SK-N-SH (cell line): ENCODE data around the gene PLOD2. TPM values are rescaled to one million over a fixed set of nuclear protein-coding genes. Genes with fewer than 3 reads are reported as not detected.

ENCODE experiments used
- CTCF ChIA-PET: fragments of 300-600, 350-600 bp; formaldehyde crosslinking; extraction: SDS; loops from one replicate; lab custom pipeline; 2021; lab: Yijun Ruan, JAX
- POLR2A ChIA-PET: fragments of 350-600 bp; sonication (Branson Sonifier 250); formaldehyde crosslinking; extraction: SDS; loops from one replicate; lab custom pipeline; 2020; ENCODE audit warnings: antibody characterized with exemption, inconsistent platforms; lab: Yijun Ruan, JAX
- DNase-seq: peaks from one replicate; pipeline ENCODE4 v3.0.0; 2012
- H2AFZ ChIP-seq: fragments of 200-600 bp; sonication (generic); 2 replicates; pipeline ENCODE4 v1.8.1; 2016; ENCODE audit warnings: antibody characterized with exemption, mild to moderate bottlenecking, low read depth
- H3F3A ChIP-seq: fragments of 200-600 bp; sonication (generic); replicated peaks from 2 replicates; pipeline ENCODE3; 2016; ENCODE audit warnings: antibody characterized with exemption, mild to moderate bottlenecking; ENCODE audit not compliant: insufficient read depth
- H3K27ac ChIP-seq, 2 experiments: fragments of 200-500 bp in 1 of 2; fragments of 200-600 bp in 1 of 2; sonication (Bioruptor generic) in 1 of 2; sonication (generic), shearing (Covaris generic) in 1 of 2; 2 replicates each; pipeline versions ENCODE4 v1.5.1 to v1.6.1; 2014 to 2016; ENCODE audit warnings: low read depth in 2 of 2, inconsistent platforms in 1 of 2, low read length in 1 of 2, mild to moderate bottlenecking in 1 of 2, mixed read lengths in 1 of 2
- H3K27me3 ChIP-seq: fragments of 200-600 bp; sonication (generic), shearing (Covaris generic); 2 replicates; pipeline ENCODE4 v1.6.1; 2016; ENCODE audit warnings: mixed run types; ENCODE audit not compliant: insufficient read depth
- H3K36me3 ChIP-seq, 2 experiments: fragments of 200-500 bp in 1 of 2; fragments of 200-600 bp in 1 of 2; sonication (Bioruptor generic) in 1 of 2; sonication (generic) in 1 of 2; replicated peaks in 1 of 2; 2 replicates each; pipeline versions ENCODE3 to v1.5.1; 2014 to 2016; ENCODE audit warnings: low read length in 1 of 2, mild to moderate bottlenecking in 1 of 2; ENCODE audit not compliant: insufficient read depth in 2 of 2, control insufficient read depth in 1 of 2
- H3K4me1 ChIP-seq, 2 experiments: fragments of 200-500 bp in 1 of 2; fragments of 200-600 bp in 1 of 2; sonication (Bioruptor generic) in 1 of 2; sonication (generic), shearing (Covaris generic) in 1 of 2; 2 replicates each; pipeline versions ENCODE4 v1.5.1 to v1.6.1; 2014 to 2016; ENCODE audit warnings: low read depth in 1 of 2, low read length in 1 of 2, mixed run types in 1 of 2; ENCODE audit not compliant: insufficient read depth in 2 of 2, control insufficient read depth in 1 of 2
- H3K4me2 ChIP-seq: fragments of 200-600 bp; sonication (generic), shearing (Covaris generic); 2 replicates; pipeline ENCODE4 v1.6.1; 2017; ENCODE audit warnings: mixed run types
- H3K4me3 ChIP-seq, 2 experiments: fragments of 200-500 bp in 1 of 2; fragments of 200-600 bp in 1 of 2; sonication (Bioruptor generic) in 1 of 2; sonication (generic), shearing (Covaris generic) in 1 of 2; 2 replicates each; pipeline versions ENCODE4 v1.5.1 to v1.8.1; 2014 to 2016; ENCODE audit warnings: low read depth in 2 of 2, inconsistent platforms in 1 of 2, low read length in 1 of 2, mild to moderate bottlenecking in 1 of 2, mixed read lengths in 1 of 2, moderate library complexity in 1 of 2
- H3K79me2 ChIP-seq: fragments of 200-600 bp; sonication (generic); 2 replicates; pipeline ENCODE4 v1.8.1; 2017; ENCODE audit warnings: mild to moderate bottlenecking; ENCODE audit not compliant: insufficient read depth
- H3K9ac ChIP-seq: fragments of 200-600 bp; sonication (generic); 2 replicates; pipeline ENCODE4 v1.6.1; 2017; ENCODE audit warnings: mixed run types
- H3K9me2 ChIP-seq: fragments of 200-600 bp; sonication (generic); 2 replicates; pipeline ENCODE4 v1.6.1; 2017; ENCODE audit warnings: mixed run types
- H3K9me3 ChIP-seq: fragments of 200-600 bp; sonication (generic); 2 replicates; pipeline ENCODE4 v1.6.1; 2017; ENCODE audit warnings: mixed run types, mild to moderate bottlenecking, moderate library complexity
- H4K20me1 ChIP-seq: fragments of 200-600 bp; sonication (generic); 2 replicates; pipeline ENCODE4 v1.6.1; 2017; ENCODE audit warnings: mild to moderate bottlenecking, mixed run types; ENCODE audit not compliant: insufficient read depth
- ELF1 ChIP-seq: IDR thresholded peaks from 2 replicates; pipeline ENCODE4 v1.4.0; 2012
- GABPA ChIP-seq: IDR thresholded peaks from 2 replicates; pipeline ENCODE4 v1.4.0; 2012; ENCODE audit warnings: low read depth, mild to moderate bottlenecking
- GATA2 ChIP-seq: sonication (generic); formaldehyde crosslinking; IDR thresholded peaks from 2 replicates; pipeline ENCODE4 v1.5.0; 2020; ENCODE audit warnings: mild to moderate bottlenecking, missing genetic modification reagents
- POLR2AphosphoS5 ChIP-seq: IDR thresholded peaks from 2 replicates; pipeline ENCODE4 v1.6.1; 2012; ENCODE audit warnings: low read depth, low read length
- RAD21 ChIP-seq: IDR thresholded peaks from 2 replicates; pipeline ENCODE4 v1.6.1; 2012; ENCODE audit warnings: mild to moderate bottlenecking, low read length
- RXRA ChIP-seq: IDR thresholded peaks from 2 replicates; pipeline ENCODE4 v1.4.0; 2012; ENCODE audit warnings: low read depth, mild to moderate bottlenecking, borderline replicate concordance
- TAF1 ChIP-seq: IDR thresholded peaks from 2 replicates; pipeline ENCODE4 v1.6.1; 2012; ENCODE audit warnings: low read depth, mild to moderate bottlenecking, low read length, moderate library complexity, borderline replicate concordance
- USF1 ChIP-seq: IDR thresholded peaks from 2 replicates; pipeline ENCODE4 v1.4.0; 2012; ENCODE audit warnings: low read depth, borderline replicate concordance
- USF2 ChIP-seq: fragments of 150-350 bp; IDR thresholded peaks from 2 replicates; pipeline ENCODE4 v1.6.1; 2017; ENCODE audit warnings: antibody characterized with exemption, low read length, low read depth, borderline replicate concordance
- WGBS: methylation state at CpG from one replicate; pipeline ENCODE4 v1.1.6; 2017; ENCODE audit warnings: low lambda C conversion rate; 5-methylcytosine and 5-hydroxymethylcytosine counted together
- polyA plus RNA-seq, 3 experiments: library from polyadenylated mRNA; depleted of rRNA; stranded (reverse); fragments of >200 nt; gene quantifications; 2 replicates each; pipeline ENCODE4 v1.2.3, GENCODE V29; 2012

PLOD2 gene
- polyA plus RNA-seq, 1 of the 3 experiments (the other 2 are of a cell fraction) = 0.58 TPM

GRCh38 chr3:146099316-146099715 is 61.7 kb downstream of the PLOD2 start:
- no peak overlapping the region for H3K9ac ChIP-seq
- H3K79me2 ChIP-seq = no peaks in the 10 kb centered on the region
- no peaks in the 10 kb centered on the region for H3K9me3 ChIP-seq
- DNase-seq = no peak
- no peaks in the 10 kb centered on the region for H3F3A ChIP-seq
- no peaks in the 10 kb centered on the region for H3K36me3 ChIP-seq
- H4K20me1 ChIP-seq = no peaks in the 10 kb centered on the region
- no peak for TF ChIP-seq POLR2AphosphoS5
- no peak for TF ChIP-seq ELF1
- no peak for TF ChIP-seq USF2
- no peak for TF ChIP-seq GATA2 (CRISPR knock-in tag)
- no peak for TF ChIP-seq GABPA
- H3K9me2 ChIP-seq = no peaks in the 10 kb centered on the region
- H3K27ac ChIP-seq = no peak overlapping the region
- H3K4me1 ChIP-seq = no peaks in the 10 kb centered on the region
- 29% methylated on average over 9 of the region's 9 CpGs for WGBS
- H3K4me2 ChIP-seq = no peak overlapping the region
- CTCF ChIA-PET = interaction anchor here (0.9 to 1.7 kb wide), 2 partner anchors 34 to 90 kb away, joined by 4 to 5 read pairs; no protein-coding TSS in a partner anchor
- no peaks in the 10 kb centered on the region for H3K27me3 ChIP-seq
- no peak overlapping the region for H2AFZ ChIP-seq
- H3K4me3 ChIP-seq = no peak overlapping the region
- POLR2A ChIA-PET = no interaction called here

- Histone ChIP-seq H3K9me2 (no peaks in the 10 kb centered on the region), H3K4me1 (no peaks in the 10 kb centered on the region), H2AFZ (no peak overlapping the region), H3F3A (no peaks in the 10 kb centered on the region), H3K36me3 (no peaks in the 10 kb centered on the region), H3K9ac (no peak overlapping the region), H3K9me3 (no peaks in the 10 kb centered on the region), H3K79me2 (no peaks in the 10 kb centered on the region), H3K4me3 (no peak overlapping the region), H4K20me1 (no peaks in the 10 kb centered on the region), H3K27me3 (0 out of 2 replicates have a peak, but pooled peaks cover 5% of the 10 kb centered on the region), H3K27ac (no peak overlapping the region), H3K4me2 (no peak overlapping the region)
- POLR2A ChIA-PET = no interaction called here
- no peak for DNase-seq
- WGBS = 14% methylated on average over 2 of the region's 2 CpGs
- TF ChIP-seq TAF1 (no peak), RXRA (no peak), USF1 (no peak)
- CTCF ChIA-PET = no interaction called here
Observed at GRCh38 chr3:146093896-146094295, 67.1 kb downstream of the PLOD2 start.

GRCh38 chr3:146092230-146092629 is 68.8 kb downstream of the PLOD2 start:
- H3K9me3 ChIP-seq = no peaks in the 10 kb centered on the region
- no peak overlapping the region for H3K4me2 ChIP-seq
- POLR2A ChIA-PET = no interaction called here
- H3K36me3 ChIP-seq = no peaks in the 10 kb centered on the region
- CTCF ChIA-PET = no interaction called here
- H3K27ac ChIP-seq = no peak overlapping the region
- WGBS = 14% methylated on average over 1 of the region's 1 CpG
- TF ChIP-seq RAD21 = no peak
- TF ChIP-seq, all 33 proteins: peak for 0
- H3K9me2 ChIP-seq = no peaks in the 10 kb centered on the region
- no peaks in the 10 kb centered on the region for H3K4me1 ChIP-seq
- H3K4me3 ChIP-seq = no peak overlapping the region
- H2AFZ ChIP-seq = no peak overlapping the region
- H3K9ac ChIP-seq = no peak overlapping the region
- H3K27me3 ChIP-seq = 0 out of 2 replicates have a peak, but pooled peaks cover 5% of the 10 kb centered on the region
- H4K20me1 ChIP-seq = no peaks in the 10 kb centered on the region
- DNase-seq = no peak
- no peaks in the 10 kb centered on the region for H3K79me2 ChIP-seq
- H3F3A ChIP-seq = no peaks in the 10 kb centered on the region
